OCI-M2 (cell line): Measurements from ENCODE around the gene PPP2R5E.
A peak's percentile ranks its signal among the peaks of the same experiment; 100 is the strongest.
"Not testable (repeated sequence)": the region's sequence is repeated elsewhere in the genome, so short reads cannot be mapped to it uniquely, and the experiment has no call there.

ENCODE experiments used
- DNase-seq: peaks from one replicate; lab custom pipeline; 2025; ENCODE audit not compliant: unreplicated experiment; lab: John Stamatoyannopoulos, UW

The PPP2R5E gene

GRCh38 chr14:63543000-63543825 lies at the start of gene PPP2R5E:
TSS of gene PPP2R5E (minus strand) at chr14:63543377. CDS start at chr14:63539685, 3,692 bp downstream.
- DNase-seq, result peak; percentile 82

- DNase-seq, result not testable (repeated sequence)
These were observed 39.9 kb upstream of the PPP2R5E start for GRCh38 chr14:63583046-63583445.

- DNase-seq, result no peak
These were observed 38.3 kb upstream of the PPP2R5E start for GRCh38 chr14:63581491-63581890.

GRCh38 chr14:63578300-63578699 lies 35.1 kb upstream of the PPP2R5E start:
- DNase-seq, result no peak

- DNase-seq, result no peak
These were observed 30.4 kb upstream of the PPP2R5E start for GRCh38 chr14:63573581-63573980.

- DNase-seq, result no peak
These were observed 22.3 kb upstream of the PPP2R5E start for GRCh38 chr14:63565448-63565847.

- no peak for DNase-seq
These were observed 21.1 kb upstream of the PPP2R5E start for GRCh38 chr14:63564318-63564717.

- no peak for DNase-seq
These were observed 20.3 kb upstream of the PPP2R5E start for GRCh38 chr14:63563370-63564026.

GRCh38 chr14:63562405-63562804 lies 19.2 kb upstream of the PPP2R5E start:
- DNase-seq, result no peak

GRCh38 chr14:63555572-63555971 lies 12.4 kb upstream of the PPP2R5E start:
- DNase-seq, result no peak

GRCh38 chr14:63551332-63551731 lies 8.2 kb upstream of the PPP2R5E start:
- DNase-seq, result no peak

GRCh38 chr14:63547798-63548335 lies 4.7 kb upstream of the PPP2R5E start:
- DNase-seq, result no peak

- no peak for DNase-seq
These were observed 2.3 kb upstream of the PPP2R5E start for GRCh38 chr14:63545431-63545830.

GRCh38 chr14:63544591-63545299 lies 1.6 kb upstream of the PPP2R5E start:
- no peak for DNase-seq

GRCh38 chr14:63543826-63544406 lies 739 bp upstream of the PPP2R5E start:
- no peak for DNase-seq

GRCh38 chr14:63542231-63542999 lies 762 bp downstream of the PPP2R5E start:
- no peak for DNase-seq

- DNase-seq, result no peak
These were observed 7.3 kb downstream of the PPP2R5E start for GRCh38 chr14:63535918-63536317.

GRCh38 chr14:63533474-63533873 lies 9.7 kb downstream of the PPP2R5E start:
- DNase-seq, result no peak

- no peak for DNase-seq
These were observed 18.5 kb downstream of the PPP2R5E start for GRCh38 chr14:63524537-63525155.
